ENCODE measurements around the gene TEDC2.
"Not testable (repeated sequence)": the region's sequence is repeated elsewhere in the genome, so short reads cannot be mapped to it uniquely, and the experiment has no call there.

The TEDC2 gene

GRCh38 chr16:2459647-2460390 is at the start of gene TEDC2:
Gene TEDC2 (plus strand): TSS chr16:2460109. CDS start chr16:2460145, 36 bp downstream.
- peak; percentile 98 for DNase-seq

- no peak for DNase-seq
Measured at GRCh38 chr16:2415085-2415484, 44.8 kb upstream of the TEDC2 start.

DNA sequence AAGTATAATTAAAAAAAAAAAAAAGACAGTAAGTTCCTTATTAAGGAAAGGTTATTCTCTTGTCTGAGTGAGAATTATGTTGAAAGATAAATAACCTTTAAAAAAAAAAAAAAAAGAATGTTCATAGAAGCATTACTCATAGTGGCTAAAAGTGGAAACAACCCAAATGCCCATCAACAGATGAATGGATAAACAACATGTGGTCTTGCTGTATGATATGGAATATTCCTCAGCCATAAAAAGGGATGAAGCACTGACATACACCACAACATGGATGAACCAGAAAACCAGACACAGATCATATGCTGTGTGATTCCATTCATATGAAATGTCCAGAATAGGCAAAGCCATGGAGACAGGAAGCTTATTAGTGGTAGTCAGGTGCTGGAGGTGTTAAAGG is 39.9 kb upstream of the TEDC2 start:
- no peak for DNase-seq

- DNase-seq, result no peak
Measured at GRCh38 chr16:2422123-2422867, 37.6 kb upstream of the TEDC2 start.

DNA sequence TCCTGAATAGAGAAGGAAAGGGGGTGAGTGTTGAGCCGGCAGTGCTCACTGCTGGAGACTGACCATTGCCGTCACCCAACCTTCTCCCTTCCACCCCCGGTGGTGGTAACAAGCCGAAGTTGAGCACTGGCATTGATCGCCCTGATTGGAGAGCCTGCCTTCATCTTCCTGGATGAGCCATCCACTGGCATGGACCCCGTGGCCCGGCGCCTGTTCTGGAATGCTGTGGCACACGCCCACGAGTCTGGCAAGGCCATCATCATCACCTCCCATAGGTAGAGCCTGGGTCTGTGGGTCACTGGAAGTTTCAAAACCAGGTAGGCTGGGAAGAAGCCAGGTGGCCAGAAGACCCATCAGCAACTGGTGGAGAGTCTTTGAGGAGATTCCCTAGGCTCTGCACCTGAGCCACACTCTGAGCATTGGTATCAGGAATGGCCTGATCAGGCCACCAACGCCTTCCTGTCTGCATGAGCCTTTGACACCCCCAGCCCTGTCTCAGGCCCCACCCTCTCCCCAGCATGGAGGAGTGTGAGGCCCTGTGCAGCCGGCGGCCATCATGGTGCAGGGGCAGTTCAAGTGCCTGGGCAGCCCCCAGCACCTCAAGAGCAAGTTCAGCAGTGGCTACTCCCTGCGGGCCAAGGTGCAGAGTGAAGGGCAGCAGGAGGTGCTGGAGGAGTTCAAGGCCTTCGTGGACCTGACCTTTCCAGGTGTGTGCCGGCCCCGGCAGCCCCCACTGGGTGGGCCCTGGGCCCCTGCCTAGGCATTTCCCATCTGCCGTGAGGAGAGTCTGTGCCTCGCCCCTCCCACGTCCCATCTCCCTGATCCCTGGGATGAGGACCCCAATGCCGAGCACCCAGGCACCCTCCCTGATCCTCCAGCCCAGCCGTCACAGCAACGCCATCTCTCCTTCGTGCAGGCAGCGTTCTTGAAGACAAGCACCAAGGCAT is 35.6 kb upstream of the TEDC2 start:
- DNase-seq, result no peak

DNA sequence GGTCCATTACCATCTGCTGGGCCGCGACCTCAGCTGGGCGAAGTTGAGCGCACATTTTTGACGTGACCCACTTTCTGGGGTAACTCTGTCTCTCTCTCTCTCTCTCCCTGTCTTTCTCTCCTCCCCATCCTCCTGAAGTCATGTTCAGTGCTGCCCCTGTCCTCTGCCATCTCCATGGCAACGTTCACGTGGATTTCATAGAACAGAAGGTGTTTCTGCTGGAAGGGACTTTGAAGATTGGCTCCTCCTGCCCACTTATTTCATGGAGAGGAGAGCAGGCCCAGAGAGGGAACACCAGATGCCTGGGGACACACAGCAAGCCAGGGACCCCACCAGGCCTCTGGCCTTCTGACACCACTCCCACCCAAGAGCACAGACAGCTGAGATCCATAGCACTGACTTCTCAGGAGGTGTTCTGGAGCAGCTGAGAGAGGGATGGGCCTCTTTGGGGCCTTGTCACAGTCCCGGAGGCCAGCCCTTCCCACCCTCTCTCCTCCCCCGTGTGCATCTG is 34.8 kb upstream of the TEDC2 start:
- DNase-seq, result peak; percentile 35

DNA sequence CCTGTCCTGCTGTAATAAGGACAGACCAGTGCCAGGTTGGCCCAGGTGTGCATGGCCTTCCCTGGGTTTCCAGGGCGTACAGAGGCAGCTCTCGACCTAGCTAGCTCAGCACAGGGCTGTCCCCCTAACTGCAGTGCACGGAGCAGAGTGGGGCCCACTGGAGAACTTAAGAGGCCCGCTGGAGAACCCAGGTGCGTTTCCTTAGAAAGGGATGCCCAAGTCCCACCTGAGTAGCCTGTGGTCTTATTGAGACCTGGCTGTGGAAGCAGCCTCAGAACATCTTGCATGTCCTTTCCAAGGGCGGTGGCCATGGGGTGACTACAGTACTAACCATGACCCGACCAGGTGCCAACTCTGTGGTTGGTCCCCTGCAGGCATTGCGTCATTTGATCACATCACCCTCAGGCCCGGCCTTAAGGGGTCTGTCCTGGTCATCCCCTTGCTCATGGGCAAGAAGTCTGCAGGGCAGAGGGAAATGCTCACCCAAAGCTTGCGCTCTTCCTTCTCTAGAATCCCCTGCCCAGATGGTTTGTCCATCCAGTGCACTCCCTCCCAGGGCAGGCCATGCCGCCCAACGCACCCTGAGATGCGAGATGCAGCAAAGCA is 34.0 kb upstream of the TEDC2 start:
- DNase-seq, result no peak

DNA sequence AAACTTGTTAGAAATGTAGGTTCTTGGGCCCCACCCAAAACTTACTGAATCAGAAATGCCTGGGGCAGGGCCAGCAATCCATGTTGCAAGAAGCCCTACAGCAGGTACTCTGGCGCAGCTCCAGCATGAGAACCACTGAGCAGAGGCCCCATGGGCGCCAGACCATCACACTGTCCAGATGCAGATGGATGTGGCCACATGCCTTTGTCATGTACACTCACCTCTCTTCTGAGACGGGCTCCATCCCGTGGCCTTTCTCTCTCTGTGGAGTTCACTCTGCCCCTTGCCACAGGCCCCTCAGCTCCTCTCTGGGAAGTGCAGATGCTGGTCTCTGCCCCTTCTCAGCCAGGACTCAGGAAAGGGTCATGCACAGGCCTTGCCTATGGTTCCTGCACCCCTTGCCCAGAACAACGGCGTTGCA is 33.0 kb upstream of the TEDC2 start:
- DNase-seq, result no peak

DNA sequence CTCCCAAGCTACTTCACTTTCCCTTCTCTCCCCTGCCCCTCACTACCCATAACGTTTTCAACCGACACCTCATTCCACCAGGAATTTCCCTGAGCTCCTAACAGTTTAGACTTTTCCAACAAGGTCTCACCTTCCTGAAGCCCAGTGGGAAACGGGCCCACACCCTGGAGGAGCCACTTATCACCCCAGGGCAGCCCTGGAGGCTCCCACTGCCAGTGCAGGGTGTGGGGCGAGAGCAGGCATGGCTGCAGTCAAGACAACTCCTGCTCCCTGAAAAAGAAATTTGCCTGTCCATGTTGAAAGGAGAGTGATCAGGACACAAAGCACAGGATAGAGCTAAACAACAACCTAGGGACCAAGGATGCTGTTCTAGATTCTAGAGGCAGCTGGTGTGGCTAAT is 32.4 kb upstream of the TEDC2 start:
- DNase-seq, result no peak

GRCh38 chr16:2428051-2428783 is 31.7 kb upstream of the TEDC2 start:
- DNase-seq, result no peak

DNA sequence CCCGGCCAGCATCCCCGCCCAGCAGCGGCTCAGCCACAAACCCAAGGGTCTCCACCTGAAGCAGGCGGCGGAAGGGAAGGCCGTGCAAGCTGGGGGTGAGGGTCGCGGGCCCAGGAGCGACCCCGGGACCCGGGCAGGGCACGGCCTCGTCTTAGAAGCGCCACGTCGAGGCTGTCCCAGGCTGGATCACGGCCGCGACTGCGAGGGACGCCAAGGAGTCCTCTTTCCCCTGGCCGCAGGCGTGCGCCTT is 31.2 kb upstream of the TEDC2 start:
- no peak for DNase-seq

GRCh38 chr16:2429034-2429770 is 30.7 kb upstream of the TEDC2 start, which contains the start of gene CCNF:
Gene CCNF (plus strand): TSS chr16:2429447. CDS start chr16:2429482, 35 bp downstream.
- DNase-seq, result peak; percentile 98

DNA sequence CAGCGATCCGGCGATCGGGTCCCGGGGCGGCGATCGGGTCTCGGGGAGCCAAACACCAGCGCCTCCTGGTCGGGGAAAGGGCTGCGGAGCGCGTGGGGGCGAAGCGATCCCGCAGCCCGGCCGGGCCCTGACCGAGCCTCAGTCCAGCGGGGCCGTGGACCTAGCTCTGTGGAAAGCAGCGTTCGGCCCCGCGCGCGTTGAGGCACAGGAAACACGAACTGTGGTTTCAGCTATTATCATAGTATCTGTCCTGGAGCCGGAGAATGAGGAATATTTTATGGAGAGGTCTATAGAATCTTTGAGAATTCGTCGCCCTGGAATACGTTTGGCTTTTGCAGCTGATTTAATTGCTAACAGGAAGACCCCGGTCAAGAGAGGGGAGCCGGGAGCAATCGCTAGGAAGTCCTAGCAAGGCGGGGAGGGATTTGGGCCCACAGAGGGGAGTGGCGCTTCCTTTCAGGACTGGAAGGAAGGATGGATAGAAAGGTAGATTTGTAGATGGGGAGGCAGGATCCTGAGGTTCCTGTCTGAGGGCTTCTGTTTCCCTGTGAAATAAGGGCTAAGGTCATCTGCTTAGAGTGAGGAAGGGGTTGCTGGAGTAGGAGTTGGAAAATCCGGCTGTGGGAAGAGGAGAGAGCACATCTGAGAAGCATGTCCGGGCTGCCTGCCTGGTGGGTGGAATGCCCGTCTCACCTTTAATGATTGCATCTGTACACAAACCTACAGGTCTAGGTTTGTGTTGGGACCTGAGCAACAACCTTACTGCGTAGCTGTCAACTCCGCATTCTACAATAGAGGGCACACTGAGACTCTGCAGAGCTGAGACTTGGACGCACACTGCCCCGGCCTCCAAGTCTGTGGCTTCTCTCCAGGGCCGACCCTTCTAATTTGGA is 29.9 kb upstream of the TEDC2 start:
- DNase-seq, result peak; percentile 53

- DNase-seq, result no peak
Measured at GRCh38 chr16:2432286-2432685, 27.6 kb upstream of the TEDC2 start.

GRCh38 chr16:2432801-2433505 is 27.0 kb upstream of the TEDC2 start:
- DNase-seq, result no peak

- DNase-seq, result not testable (repeated sequence)
Measured at GRCh38 chr16:2435236-2435635, 24.7 kb upstream of the TEDC2 start.

DNA sequence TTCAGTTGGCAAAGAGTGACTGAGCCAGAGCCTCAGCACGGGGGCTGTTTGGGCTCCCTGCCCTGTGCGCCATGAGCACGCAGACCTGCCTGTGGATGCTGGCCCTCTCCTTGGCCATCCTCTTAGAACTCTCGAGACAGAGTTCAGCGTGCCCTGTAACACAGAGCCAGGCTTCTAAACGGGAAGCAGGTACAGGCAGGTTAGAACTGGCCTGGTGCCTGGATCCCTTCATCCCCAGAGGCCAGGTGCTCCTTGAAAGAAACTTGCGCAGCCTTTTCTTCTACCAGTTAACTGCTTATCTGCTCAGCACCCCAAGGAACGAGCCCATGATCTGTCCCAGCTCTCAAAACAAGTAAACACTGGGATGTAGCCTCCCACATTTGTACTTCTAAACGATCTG is 23.8 kb upstream of the TEDC2 start:
- no peak for DNase-seq

- DNase-seq, result no peak
Measured at GRCh38 chr16:2437032-2437790, 22.7 kb upstream of the TEDC2 start.

GRCh38 chr16:2438121-2438520 is 21.8 kb upstream of the TEDC2 start:
- no peak for DNase-seq
